DND-41 (cell line): Measurements from ENCODE around the gene ETF1.

ENCODE experiments used
- CTCF ChIP-seq: IDR thresholded peaks from 2 replicates; pipeline ENCODE4 v1.5.1; 2012; ENCODE audit warnings: borderline replicate concordance, low read length, moderate library complexity, mild to moderate bottlenecking; ENCODE audit not compliant: poor library complexity, severe bottlenecking; ENCODE audit errors: extremely low read depth
- EZH2 ChIP-seq: IDR thresholded peaks from 3 replicates; pipeline ENCODE4 v1.6.1; 2012; ENCODE audit warnings: borderline replicate concordance, low read depth, mild to moderate bottlenecking, moderate library complexity, low read length, inconsistent platforms; ENCODE audit not compliant: severe bottlenecking

GRCh38 chr5:138583984-138584637 is 41.1 kb upstream of the ETF1 start:
- no peak for TF ChIP-seq CTCF
- TF ChIP-seq EZH2 = no peak
